HG02943 (cell line): ENCODE data around the gene TMEM150A.
A peak's percentile ranks its signal among the peaks of the same experiment; 100 is the strongest.
"Not testable (repeated sequence)": the region's sequence is repeated elsewhere in the genome, so short reads cannot be mapped to it uniquely, and the experiment has no call there.

Experiments used
- ATAC-seq: cut with Tn5 transposase; IDR thresholded peaks from one replicate; pipeline ENCODE4 v1.9.1; 2021; ENCODE audit warnings: mild to moderate bottlenecking, low read depth, moderate library complexity; ENCODE audit not compliant: unreplicated experiment

Gene TMEM150A, protein sequence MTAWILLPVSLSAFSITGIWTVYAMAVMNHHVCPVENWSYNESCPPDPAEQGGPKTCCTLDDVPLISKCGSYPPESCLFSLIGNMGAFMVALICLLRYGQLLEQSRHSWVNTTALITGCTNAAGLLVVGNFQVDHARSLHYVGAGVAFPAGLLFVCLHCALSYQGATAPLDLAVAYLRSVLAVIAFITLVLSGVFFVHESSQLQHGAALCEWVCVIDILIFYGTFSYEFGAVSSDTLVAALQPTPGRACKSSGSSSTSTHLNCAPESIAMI

GRCh38 chr2:85602476-85603234 is at the start of gene TMEM150A:
Gene TMEM150A (minus strand): TSS chr2:85602698. CDS start chr2:85601948, 750 bp downstream.
- peak; percentile 94 for ATAC-seq

DNA sequence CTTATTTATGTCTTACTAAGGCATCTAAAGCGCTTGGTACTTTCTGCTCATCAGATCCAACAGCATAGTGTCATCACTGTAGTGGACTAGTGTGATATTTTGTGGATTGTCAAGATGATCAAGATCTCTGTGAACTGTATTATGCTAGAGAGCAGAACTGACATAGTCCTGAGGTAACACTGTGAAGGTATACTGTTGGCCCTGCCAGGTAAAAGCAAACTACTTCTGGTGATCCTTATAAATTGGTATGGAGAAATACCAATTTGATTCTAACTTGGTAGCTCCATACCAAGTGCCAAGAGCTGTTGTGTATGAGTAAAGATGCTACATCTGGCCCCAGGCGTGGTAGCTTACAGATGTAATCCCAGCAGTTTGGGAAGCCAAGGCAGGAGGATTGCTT is 49.6 kb upstream of the TMEM150A start:
- ATAC-seq, result no peak

- ATAC-seq, result no peak
These were observed 48.6 kb upstream of the TMEM150A start for GRCh38 chr2:85651097-85651496.

DNA sequence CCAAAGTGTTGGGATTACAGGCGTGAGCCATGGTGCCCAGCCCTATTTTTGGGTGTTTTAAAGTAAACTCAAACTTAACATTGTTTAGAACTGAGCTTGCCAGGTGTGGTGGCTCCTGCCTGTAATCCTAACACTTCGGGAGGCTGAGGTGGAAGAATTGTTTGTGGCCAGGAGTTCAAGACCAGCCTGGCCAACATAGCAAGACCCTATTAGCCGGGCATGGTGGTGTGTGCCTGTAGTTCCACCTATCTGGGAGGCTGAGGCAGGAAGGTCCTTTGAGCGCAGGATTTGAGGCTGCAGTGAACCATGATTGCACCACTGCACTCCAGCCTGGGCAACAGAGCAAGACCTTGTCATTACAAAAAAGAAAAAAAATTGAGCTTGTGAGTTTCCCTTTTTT is 48.0 kb upstream of the TMEM150A start:
- ATAC-seq, result no peak

DNA sequence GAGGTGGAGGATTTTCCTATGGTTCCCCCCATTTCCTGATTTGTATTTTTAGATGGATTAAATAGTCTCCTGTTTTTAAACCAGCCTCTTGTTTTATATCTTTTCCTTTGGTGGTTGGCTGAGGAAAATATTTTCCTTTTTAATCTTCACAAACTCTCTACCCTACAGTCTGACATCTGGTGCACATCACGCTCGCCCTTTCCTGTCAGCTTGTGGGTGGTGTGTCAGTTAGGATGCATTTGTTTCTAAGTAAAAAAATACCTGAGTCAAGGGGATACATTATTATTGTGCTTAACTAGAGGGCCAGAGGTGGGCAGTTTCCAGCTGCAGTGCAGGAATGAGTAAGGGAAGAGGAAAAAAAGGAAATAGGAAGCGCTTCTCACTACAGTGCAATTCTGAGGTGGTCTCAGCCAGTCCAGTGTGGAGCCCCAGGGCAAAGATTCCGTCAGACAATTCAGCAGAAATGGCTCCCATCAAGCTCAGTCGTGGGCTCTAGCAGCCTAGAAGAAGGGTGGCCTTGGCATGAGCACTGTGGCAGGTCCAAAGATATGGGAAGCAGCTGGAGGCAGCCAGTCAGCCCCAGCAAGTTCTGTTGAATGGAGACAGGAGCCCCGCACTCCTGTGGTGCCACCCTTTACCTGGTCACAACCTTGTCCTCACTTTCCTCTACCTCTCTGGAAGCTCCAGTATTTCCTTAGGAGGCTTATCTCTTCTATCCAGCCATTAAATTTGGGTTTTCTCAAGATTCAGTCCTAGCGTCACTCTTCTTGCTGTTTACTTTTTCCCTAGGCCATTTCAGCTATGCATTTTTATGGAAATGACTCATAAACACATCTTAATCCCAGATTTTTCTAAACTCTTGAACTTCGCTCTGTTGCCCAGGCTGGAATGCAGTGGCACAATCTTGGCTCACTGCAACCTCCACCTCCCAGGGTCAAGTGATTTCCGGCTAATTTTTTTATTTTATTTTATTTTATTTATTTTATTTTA is 47.0 kb upstream of the TMEM150A start:
- ATAC-seq, result no peak

DNA sequence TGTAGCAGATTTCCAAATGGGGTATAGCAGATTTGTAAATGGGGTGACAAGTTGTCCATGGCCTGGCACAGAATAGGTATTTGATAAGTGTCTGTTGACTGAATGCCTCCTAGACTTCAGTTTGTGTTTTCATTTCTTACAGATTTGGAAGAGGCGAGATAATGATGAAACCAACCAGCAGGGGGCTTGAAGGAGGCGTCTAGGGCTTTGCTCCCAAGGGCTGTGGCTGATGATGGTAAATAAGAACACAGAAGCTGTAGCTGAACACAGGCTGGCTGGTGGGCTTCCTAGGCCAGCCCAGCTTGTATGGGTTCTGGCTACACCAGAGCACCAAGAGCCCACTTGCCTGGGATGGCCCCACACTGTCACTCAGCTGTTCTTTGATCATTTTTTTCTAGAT is 46.1 kb upstream of the TMEM150A start:
- no peak for ATAC-seq

- peak; percentile 67 for ATAC-seq
These were observed 45.5 kb upstream of the TMEM150A start for GRCh38 chr2:85647823-85648526.

DNA sequence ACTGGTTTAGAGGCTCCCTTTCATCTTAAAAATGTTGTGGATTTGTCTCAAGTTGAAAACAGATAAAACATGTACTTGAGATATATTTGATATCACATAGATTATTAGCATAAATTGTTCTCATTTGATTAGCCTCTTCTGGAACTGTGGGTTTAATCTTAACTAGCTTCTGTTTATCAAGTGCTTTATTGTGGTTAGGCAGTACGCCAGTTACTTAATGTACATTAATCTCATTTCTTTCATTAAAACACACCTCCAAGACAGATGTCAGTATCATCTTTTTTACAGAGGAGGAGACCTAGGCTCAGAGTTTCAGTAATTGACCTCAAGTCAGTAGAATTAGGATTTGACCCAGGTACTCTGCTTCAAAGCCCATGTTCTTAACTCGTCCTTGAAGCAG is 43.7 kb upstream of the TMEM150A start:
- ATAC-seq, result no peak

- ATAC-seq, result no peak
These were observed 42.4 kb upstream of the TMEM150A start for GRCh38 chr2:85644909-85645308.

- no peak for ATAC-seq
These were observed 40.2 kb upstream of the TMEM150A start for GRCh38 chr2:85642725-85643124.

- ATAC-seq, result no peak
These were observed 33.1 kb upstream of the TMEM150A start for GRCh38 chr2:85635636-85636035.

GRCh38 chr2:85635011-85635410 is 32.5 kb upstream of the TMEM150A start:
- no peak for ATAC-seq

- ATAC-seq, result no peak
These were observed 28.8 kb upstream of the TMEM150A start for GRCh38 chr2:85631316-85631715.

- no peak for ATAC-seq
These were observed 26.2 kb upstream of the TMEM150A start for GRCh38 chr2:85628658-85629057.

DNA sequence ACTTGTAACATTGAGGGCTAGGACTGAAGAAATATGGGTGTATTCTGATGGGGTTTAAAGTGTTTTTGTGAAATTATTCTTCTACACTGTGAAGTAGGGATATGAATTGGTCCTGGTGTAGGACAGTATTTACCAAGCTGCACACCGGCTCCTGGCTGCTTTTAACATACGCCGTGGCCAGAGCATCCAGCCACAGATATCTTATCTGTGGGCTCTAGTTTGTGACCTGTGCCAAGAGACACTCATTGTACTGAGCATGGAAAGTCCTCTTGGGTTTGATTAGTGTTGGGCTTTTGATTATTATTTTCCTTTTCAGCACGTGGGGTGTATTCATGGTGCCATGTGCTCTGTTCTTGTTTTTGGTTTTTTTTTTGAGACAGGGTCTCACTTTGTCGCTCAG is 21.5 kb upstream of the TMEM150A start:
- no peak for ATAC-seq

- no peak for ATAC-seq
These were observed 18.8 kb upstream of the TMEM150A start for GRCh38 chr2:85621338-85621737.

DNA sequence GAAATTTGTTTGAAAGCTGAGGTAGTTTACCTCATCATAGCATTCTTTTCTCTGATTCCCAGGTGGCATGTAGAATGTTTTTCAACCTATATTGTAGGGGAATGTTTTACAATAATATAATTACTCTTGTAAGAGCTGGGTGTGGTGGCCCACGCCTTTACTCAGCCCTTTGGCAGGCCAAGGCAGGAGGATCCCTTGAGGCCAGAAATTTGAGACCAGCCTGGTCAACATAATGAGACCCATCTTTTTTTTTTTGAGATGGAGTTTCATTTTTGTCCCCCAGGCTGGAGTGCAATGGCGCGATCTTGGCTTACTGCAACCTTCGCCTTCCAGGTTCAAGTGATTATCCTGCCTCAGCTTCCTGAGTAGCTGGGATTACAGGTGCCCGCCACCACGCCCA is 17.1 kb upstream of the TMEM150A start:
- no peak for ATAC-seq

- not testable (repeated sequence) for ATAC-seq
These were observed 15.2 kb upstream of the TMEM150A start for GRCh38 chr2:85617723-85618122.

DNA sequence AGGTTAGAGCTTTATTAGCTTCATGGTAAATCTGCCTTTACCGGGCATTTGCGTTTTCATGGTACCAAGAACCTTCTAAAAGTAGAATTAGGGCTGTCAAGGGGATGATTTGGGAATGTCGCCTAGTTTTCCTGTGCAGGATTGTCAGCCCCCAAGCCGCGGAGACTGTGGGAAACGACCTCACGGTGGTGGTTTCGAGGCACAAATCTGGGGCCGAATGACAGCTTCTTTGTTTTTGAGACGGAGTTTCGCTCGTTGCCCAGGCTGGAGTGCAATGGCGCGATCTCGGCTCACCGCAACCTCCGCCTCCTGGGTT is 12.9 kb upstream of the TMEM150A start:
- no peak for ATAC-seq

GRCh38 chr2:85614757-85615156 is 12.3 kb upstream of the TMEM150A start:
- not testable (repeated sequence) for ATAC-seq
